GM21717 (cell line): Measurements from ENCODE around the gene DNASE2B.

Experiments
- ATAC-seq: cut with Tn5 transposase; IDR thresholded peaks from one replicate; pipeline ENCODE4 v1.9.1; 2021; ENCODE audit warnings: mild to moderate bottlenecking, moderate library complexity; ENCODE audit not compliant: unreplicated experiment

The DNASE2B gene

GRCh38 chr1:84398175-84399155 lies at the start of gene DNASE2B:
DNASE2B (plus strand) TSS chr1:84398484; CDS start chr1:84398565, 81 bp downstream.
- no peak for ATAC-seq

DNA sequence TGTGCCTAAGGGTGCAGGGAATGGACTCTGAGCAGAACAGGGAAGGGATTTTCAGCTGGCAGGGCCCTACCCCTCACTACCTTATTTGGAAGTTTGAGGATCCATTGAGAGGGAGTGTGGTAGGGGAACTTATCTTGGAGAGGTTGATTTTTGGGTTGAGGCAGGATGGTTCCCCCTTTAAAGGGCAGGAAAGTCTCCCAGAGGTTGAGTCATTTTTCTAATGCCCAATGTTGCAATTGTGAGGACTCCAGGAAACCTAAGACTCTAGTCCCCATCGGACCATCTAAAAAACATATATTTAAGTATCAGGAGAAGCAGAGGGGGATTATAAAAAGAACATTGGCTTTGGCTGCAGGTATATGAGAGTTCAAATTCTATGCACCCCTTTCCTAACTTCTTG lies 49.5 kb upstream of the DNASE2B start:
- no peak for ATAC-seq

DNA sequence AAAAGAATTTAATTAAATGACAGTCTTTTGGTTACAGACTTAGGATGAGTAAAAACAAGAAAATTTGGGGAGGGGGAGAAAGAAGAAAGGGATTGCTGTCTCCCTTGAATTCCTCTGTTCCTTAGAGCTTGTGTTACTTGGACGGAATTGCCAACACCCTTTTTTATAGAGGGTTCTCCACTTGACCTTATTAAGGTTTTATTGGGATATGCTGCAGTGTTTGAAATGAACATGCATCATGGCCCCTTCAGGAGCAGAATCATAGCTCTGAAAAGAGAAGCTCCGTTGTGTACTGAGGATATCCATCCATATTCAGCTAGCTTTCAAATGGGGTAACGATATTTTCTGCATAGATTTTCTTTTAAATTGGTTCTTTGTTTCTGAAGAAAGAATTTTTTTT lies 48.2 kb upstream of the DNASE2B start:
- ATAC-seq, result no peak

DNA sequence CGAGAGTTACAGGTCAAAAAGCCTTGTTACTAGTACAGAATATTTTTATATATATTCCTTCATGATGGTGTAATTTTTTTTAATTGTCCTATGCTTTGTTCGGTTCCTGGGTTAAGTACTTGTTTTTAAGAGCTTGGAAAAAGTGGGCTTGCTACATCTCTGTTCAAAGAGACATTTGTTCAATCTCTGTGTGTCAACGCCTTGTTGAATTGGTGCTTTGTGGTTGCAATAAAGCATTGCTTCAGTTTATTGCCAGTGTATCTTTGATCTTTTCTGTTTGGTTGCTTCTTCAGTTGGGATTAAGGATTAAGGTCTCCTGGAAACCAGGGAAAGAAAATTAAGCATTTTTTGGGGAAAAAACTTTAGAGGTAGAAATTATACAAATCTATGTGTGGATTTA lies 47.7 kb upstream of the DNASE2B start:
- no peak for ATAC-seq

DNA sequence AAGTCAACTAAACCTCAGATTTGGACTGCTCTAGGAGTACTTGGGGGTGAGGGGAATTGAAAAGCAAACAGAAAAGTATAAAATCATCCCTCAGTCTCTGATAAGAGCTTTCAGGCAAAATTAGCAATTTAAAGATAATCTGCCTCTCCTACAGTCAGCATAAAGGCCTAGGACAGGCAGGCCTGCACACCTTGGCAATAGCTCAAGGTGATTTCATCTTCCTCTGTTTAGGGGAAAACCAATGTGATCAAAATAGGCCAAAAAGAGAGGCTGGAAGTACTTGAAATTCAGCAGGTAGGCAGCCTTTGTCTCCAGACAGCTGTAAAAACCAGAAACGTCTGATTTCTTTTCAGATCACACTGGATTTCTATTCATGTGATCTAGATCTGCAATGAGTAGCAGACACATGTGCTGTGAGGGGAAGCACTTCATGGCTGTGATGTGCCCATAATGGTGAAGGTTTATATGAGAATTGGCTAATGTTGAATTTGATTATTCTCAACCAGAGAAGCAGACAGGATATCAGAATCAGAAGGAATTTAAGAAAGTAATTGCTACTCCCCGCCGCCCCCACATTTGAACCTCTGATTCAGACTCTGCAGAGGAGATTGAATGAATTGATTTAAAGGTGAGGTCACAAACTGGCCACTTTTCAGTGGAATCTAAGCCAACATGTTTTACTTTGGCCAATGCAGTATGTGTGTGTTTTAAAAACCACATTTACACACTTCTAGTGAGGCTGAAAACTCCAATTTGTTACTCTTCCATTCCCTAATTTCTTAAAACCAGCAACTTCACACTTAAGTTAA lies 45.8 kb upstream of the DNASE2B start:
- no peak for ATAC-seq

DNA sequence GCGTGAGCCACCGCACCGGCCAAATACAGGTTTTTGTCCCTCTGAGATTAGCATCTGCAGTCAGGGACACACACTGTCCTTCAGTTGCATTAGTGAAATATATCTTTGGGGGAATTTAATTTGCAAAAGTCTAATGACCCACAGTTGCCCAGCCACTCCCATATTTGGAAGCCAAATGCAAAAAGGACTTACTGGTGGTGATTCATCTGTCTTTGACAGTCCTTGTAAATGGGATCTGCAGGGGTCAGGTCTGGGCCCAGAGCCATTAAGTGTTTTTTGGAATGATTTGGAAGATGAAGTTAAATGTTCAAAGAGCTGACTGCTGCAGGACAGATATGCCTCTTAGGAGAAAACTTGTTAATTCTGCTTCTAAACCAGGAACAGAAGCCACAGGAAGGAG lies 44.6 kb upstream of the DNASE2B start:
- no peak for ATAC-seq

GRCh38 chr1:84355556-84355955 lies 42.7 kb upstream of the DNASE2B start:
- no peak for ATAC-seq

DNA sequence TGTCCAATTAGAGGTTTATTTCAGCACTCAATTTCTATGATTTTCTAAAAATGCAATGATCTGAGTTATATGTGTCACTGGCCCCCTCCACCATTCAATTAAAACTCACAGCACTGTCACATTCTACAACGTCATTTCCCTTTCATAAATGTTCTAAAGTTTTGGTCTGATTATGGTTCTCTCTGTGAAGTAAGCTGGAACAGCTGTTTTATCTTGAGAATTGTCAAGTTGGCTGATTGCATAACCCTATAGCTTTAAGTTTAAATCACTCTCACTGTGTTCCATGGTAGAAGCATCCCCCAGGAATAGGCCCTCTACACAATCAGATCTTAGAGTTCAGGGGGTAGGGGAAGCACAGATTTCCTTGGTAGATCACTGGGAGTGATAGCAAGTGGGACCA lies 41.4 kb upstream of the DNASE2B start:
- no peak for ATAC-seq

DNA sequence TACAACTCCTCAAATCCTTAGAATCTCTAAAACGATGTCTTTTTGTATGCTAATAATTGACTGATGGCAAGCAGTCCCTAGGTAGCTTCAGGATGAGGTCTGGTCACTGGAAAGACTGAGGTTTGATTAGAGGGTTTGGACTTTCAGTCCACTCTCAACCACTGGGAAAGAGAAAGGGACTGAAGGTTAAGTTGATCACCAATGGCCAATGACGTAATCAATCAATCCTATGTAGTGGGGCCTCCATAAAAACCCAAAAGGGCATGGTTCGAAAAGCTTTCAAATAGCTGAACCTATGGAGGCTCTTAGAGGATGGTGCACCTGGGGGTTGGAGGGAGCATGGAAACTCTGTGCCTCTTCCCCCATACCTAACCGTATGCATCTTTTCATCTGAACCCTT lies 39.6 kb upstream of the DNASE2B start:
- no peak for ATAC-seq

GRCh38 chr1:84360316-84360715 lies 38.0 kb upstream of the DNASE2B start:
- ATAC-seq, result no peak

DNA sequence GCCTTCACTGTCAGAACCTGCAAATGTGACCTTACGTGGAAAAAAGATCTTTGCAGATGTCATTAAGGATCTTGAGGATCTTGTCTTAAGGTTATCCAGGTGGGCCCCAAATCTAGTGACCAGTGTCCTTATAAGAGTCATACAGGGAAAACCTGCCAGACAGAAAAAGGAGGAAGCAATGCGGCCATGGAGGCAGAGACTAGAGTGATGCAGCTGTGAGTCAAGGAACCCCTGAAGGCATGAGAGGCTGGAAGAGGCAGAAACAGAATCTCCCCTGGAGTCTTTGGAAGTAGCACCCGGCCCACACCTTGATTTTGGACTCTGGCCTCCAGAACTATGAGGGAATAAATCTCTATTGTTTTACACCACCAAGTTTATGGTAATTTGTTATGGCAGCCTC lies 36.5 kb upstream of the DNASE2B start:
- no peak for ATAC-seq

DNA sequence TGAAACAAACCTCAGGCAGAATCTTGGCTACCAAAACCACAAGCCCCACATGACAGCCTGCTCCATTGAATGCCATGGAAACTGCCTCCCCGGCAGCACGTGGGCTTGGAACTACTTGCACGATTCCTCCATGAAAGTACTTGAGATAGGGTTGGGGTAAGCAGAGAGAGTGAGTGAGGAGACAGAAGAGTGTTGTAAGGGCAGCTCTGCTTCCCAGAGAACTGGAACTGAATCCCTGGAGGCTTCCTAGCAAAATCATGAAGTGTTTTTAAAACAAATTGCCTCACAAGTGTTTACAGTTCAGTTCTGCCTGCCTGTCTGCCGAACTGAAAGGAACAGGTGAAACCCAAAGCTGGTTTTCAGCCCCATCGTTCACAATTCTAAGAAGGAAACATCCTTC lies 35.3 kb upstream of the DNASE2B start:
- no peak for ATAC-seq

DNA sequence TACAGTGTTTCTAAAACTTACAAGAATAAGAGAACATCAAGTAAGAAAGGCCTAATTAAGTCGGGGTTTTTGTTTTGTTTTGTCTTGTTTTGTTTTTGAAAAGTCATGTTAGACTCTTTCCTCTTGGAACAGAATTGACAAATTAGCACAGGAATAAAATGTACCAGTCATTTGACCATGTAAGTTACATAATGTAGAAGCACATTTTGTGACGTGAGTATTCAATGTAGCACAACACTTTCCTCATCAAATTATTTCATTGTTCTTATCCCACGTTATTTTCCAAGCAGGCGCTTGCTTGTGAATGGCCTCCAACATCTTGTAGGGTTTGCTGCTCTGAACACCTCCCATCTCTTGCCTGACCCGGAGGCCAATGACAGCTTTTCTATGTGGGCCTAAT lies 34.7 kb upstream of the DNASE2B start:
- ATAC-seq, result no peak

GRCh38 chr1:84365225-84366221 lies 32.8 kb upstream of the DNASE2B start:
- no peak for ATAC-seq

DNA sequence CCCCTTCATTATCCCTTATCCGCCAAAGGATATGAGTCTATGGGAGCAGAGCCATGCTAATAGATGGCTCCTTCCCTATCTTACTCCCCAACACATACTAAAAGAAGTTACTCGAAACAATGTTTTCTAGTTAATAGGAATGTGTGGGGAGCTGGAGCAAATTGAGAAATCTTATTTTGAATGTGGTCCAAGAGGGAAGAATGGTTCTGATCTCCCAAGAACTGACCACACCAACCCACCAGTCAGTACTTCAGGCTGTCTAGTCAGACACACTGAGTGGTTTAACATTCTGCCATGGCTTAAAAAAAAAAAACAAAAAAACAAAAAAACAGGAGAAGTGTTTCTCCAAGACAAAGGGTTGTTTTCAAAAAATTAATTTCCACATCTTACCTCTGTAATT lies 31.5 kb upstream of the DNASE2B start:
- ATAC-seq, result no peak

- ATAC-seq, result no peak
Measured at GRCh38 chr1:84367219-84367618, 31.1 kb upstream of the DNASE2B start.

GRCh38 chr1:84368441-84368840 lies 29.8 kb upstream of the DNASE2B start:
- no peak for ATAC-seq

DNA sequence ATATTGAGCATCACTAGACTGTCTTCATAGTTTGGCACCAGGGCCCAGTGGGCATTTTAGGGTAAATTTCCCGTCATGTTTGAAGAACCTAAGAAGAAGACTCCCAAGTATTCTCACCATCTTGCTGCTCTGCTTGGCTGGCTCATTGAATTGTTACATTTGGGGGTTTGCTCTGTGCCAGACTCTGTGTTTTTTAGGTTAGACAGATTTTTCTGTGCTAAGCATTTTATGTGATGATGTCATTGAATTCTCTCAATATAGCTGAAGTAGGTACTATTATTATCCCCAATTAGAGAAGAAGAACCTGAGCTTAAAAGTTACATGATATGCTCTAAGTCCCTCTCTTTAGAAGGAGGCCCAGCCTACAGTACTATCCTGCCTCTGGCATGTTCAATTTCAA lies 28.0 kb upstream of the DNASE2B start:
- ATAC-seq, result no peak

DNA sequence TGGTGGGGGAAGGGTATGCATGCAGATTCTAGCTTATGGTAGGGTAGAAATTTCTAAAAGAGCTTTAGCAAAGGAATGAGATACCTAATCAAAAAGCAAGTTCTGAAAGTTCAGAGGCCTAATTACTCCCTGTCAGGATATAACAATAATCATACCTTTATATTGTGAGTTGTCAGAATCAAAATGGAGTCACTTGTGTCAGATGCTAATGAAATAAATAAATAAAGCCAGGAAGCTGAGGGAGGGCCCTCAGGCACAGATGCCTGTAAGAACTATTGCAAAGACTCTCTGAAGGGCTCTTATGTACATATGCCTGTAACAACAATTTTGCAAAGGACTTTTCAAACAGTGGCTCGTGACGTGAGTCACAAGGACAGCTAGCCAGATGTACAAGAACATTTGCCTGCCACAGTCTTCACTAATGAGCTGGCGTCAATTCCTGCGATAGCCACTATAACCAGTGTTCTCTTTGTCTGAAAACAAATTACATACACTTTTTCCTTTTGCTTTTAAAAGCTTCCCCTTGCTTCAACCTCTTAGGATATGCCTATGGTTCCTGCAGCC lies 27.4 kb upstream of the DNASE2B start:
- ATAC-seq, result no peak

GRCh38 chr1:84373436-84374141 lies 24.7 kb upstream of the DNASE2B start:
- ATAC-seq, result no peak
